Stimulated activated CD8-positive, alpha-beta memory T cell treated with anti-CD3 and anti-CD28 coated beads, Interleukin-15, amount 100 ng/mL, for 24 hours (primary cell): ENCODE data around the gene DSCAM.

Experiments
- DNase-seq: peaks from one replicate; pipeline ENCODE4 v3.0.0-alpha.2; 2020; ENCODE audit warnings: low read depth

The DSCAM gene

GRCh38 chr21:39976800-39977199, 870.2 kb downstream of the DSCAM start:
- no peak for DNase-seq

GRCh38 chr21:39972976-39973770, 873.8 kb downstream of the DSCAM start:
- no peak for DNase-seq

DNA sequence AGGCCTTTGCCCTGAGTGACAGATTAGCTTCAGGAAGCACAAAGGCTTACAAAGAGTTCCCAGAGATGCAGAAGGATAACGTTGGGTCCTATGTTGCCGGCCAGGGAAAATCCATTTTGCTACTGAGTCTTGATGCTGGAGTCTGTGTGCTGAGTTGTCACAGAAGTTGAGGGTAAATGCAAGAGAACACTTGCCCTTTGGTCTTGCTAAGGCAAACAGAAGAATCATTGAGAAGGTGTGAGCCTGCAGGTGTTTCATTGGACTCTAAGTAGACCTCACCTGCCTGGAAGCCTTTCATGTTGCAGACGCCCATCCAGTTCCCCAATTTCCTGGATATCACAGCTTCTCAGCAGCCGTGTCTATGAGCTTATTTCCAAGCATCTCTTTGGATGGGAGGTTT, 874.5 kb downstream of the DSCAM start:
- no peak for DNase-seq

DNA sequence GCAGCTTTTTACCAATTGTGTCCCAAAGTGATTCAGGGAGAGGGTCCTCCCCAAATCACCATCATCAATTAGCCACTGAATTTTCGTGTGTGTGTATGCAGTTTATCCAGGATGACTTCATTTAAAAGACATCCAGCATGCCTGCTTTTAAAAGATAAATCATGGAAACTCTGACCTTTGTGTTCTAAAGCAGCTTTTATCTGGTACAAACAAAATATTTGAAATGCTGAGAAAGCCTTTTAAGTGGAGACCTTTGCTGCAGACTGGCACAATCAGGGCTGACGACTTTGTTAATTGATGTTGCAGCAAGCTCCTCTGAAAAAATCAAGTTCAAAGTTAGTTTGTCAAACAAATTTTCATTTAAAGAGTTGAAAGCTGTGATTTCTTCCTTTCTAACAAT, 875.0 kb downstream of the DSCAM start:
- DNase-seq: no peak

DNA sequence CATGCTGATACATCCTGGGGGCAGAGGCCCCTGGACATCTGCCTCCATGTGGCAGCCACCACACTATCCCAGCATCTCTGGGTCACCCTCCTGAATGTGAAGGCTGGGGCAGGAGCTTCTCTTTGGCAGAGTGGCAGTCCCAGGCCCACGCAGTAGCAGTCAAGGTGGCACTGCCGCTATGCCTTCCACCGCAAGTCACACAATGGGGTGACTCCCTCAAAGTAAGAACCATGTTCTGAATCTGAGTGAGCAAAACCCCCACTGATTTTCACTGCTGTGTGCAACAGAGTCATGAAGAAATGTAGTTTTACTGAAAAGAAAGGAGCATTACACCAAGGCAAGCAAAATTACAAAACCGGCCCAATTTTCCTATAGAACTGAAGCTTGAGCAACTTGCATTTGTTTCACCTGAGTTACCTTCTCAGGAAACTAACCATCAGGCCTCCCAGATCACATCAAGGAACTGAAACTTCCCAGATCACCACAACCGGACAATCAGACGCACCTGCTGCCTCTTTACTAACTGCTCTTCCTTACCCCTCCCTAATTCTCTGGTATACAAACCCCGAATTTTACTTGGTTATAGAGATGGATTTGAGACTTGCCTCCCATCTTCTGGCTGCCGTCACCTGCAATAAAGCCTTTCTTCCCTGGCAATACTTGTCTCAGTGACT, 877.1 kb downstream of the DSCAM start:
- DNase-seq: no peak

- no peak for DNase-seq
Observed at GRCh38 chr21:39968010-39968409, 878.9 kb downstream of the DSCAM start.

DNA sequence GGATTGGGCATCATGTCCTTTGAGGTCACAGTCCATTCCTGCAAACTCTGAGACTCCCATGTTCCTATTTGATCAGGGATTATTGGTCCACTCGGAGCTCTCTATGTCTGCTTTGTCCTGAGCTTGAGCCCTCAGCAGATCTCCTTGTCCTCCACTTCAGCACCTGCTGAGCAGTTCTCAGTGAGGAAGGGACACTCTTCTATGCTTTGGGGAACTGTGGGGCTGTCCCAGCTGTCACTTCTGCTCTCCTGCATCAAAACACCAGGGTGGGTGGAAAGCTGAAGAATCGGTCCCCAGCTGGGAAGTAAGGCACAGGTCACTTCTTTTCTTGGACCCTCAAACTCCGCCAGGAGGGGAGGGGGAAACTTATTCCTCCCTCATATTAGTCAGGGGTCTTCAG, 880.2 kb downstream of the DSCAM start:
- DNase-seq: no peak

DNA sequence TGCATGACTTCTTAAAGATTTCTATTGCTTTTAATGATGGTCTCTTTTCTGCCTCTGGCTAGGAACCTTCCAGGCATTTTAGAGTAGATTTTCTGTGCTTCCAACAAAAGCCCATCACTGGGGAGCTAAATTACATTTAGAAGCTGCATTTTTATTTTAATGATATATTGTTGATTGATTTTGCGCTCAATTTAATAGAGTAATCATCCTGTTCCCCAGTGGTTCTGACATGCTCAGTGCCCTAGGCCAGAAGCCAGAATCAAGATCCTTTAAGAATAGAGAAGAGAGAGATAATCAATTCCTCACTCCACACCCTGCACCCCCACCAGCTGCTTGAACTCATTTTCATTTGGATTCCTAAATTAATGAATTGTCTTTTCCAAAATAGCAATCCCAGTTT, 881.9 kb downstream of the DSCAM start:
- no peak for DNase-seq

- no peak for DNase-seq
Observed at GRCh38 chr21:39961251-39961650, 885.7 kb downstream of the DSCAM start.
